IMR-90 (cell line): ENCODE results near the gene TOP3B. TPM values are rescaled to one million over a fixed set of nuclear protein-coding genes. Genes with fewer than 3 reads are reported as not detected.

Experiments used
- ATAC-seq: fragments of 200-7000 bp; cut with Tn5 transposase; 2 replicates; pipeline ENCODE4 v1.9.1; 2020; ENCODE audit warnings: low read depth, mild to moderate bottlenecking, moderate library complexity
- BruUV-seq: library from RNA; stranded (reverse); fragments of 400-500 nt; replicated peaks from 2 replicates; lab custom pipeline; 2021; lab: Mats Ljungman, UMichigan
- CTCF ChIA-PET: fragments of 300-600 bp; formaldehyde crosslinking; extraction: SDS; loops from one replicate; lab custom pipeline; 2021; ENCODE audit warnings: antibody characterized with exemption; lab: Yijun Ruan, JAX
- POLR2A ChIA-PET: fragments of 300-600 bp; sonication (Branson Sonifier 250); formaldehyde crosslinking; loops from one replicate; lab custom pipeline; 2022; ENCODE audit warnings: antibody characterized with exemption; ENCODE audit not compliant: unreplicated experiment; lab: Charles Lee
- DNase-seq: peaks from one replicate; pipeline ENCODE4 v3.0.0; 2013
- H2AFZ ChIP-seq: replicated peaks from 2 replicates; pipeline ENCODE3; 2013; ENCODE audit warnings: low read length, mild to moderate bottlenecking; ENCODE audit not compliant: poor library complexity
- H2AK5ac ChIP-seq: 2 replicates; pipeline ENCODE4 v1.6.1; 2013; ENCODE audit warnings: low read depth, low read length, inconsistent platforms
- H2AK9ac ChIP-seq: replicated peaks from 2 replicates; pipeline ENCODE3; 2013; ENCODE audit warnings: mild to moderate bottlenecking, low read depth, low read length, moderate library complexity; ENCODE audit not compliant: poor library complexity
- H2BK120ac ChIP-seq: 2 replicates; pipeline ENCODE4 v1.6.1; 2013; ENCODE audit warnings: low read depth, low read length, inconsistent platforms
- H2BK15ac ChIP-seq: 3 replicates; pipeline ENCODE4 v1.6.1; 2013; ENCODE audit warnings: low read depth, low read length, inconsistent platforms
- H2BK20ac ChIP-seq: 2 replicates; pipeline ENCODE4 v1.6.1; 2013; ENCODE audit warnings: low read depth, mild to moderate bottlenecking, inconsistent platforms, low read length, moderate library complexity
- H2BK5ac ChIP-seq: 2 replicates; pipeline ENCODE4 v1.6.1; 2013; ENCODE audit warnings: mild to moderate bottlenecking, low read depth, low read length, inconsistent platforms; ENCODE audit not compliant: poor library complexity, severe bottlenecking
- H3K14ac ChIP-seq: replicated peaks from 2 replicates; pipeline ENCODE4 v1.6.1; 2013; ENCODE audit warnings: low read depth, low read length, inconsistent platforms
- H3K18ac ChIP-seq: 2 replicates; pipeline ENCODE4 v1.6.1; 2013; ENCODE audit warnings: low read depth, low read length, control low read depth
- H3K23ac ChIP-seq: 2 replicates; pipeline ENCODE4 v1.6.1; 2013; ENCODE audit warnings: low read depth, low read length, inconsistent platforms
- H3K27ac ChIP-seq: 2 replicates; pipeline ENCODE4 v1.5.1; 2013; ENCODE audit warnings: mild to moderate bottlenecking, control low read depth, low read length; ENCODE audit not compliant: insufficient read depth
- H3K27me3 ChIP-seq: 2 replicates; pipeline ENCODE4 v1.6.1; 2013; ENCODE audit warnings: low read length; ENCODE audit not compliant: control insufficient read depth, insufficient read depth
- H3K36me3 ChIP-seq: 2 replicates; pipeline ENCODE4 v1.6.1; 2013; ENCODE audit warnings: low read length, mixed read lengths; ENCODE audit not compliant: control insufficient read depth, insufficient read depth
- H3K4ac ChIP-seq: 2 replicates; pipeline ENCODE4 v1.6.1; 2013; ENCODE audit warnings: low read depth, low read length, inconsistent platforms
- H3K4me1 ChIP-seq: 2 replicates; pipeline ENCODE4 v1.6.1; 2013; ENCODE audit warnings: low read length, mixed read lengths; ENCODE audit not compliant: control insufficient read depth, insufficient read depth
- H3K4me2 ChIP-seq: 2 replicates; pipeline ENCODE4 v1.6.1; 2013; ENCODE audit warnings: low read depth, mild to moderate bottlenecking, control low read depth, low read length, moderate library complexity
- H3K4me3 ChIP-seq: 2 replicates; pipeline ENCODE4 v1.5.1; 2013; ENCODE audit warnings: low read depth, mild to moderate bottlenecking, control low read depth, low read length, moderate library complexity; ENCODE audit not compliant: insufficient read depth
- H3K56ac ChIP-seq: 2 replicates; pipeline ENCODE4 v1.6.1; 2013; ENCODE audit warnings: low read length, inconsistent platforms; ENCODE audit not compliant: insufficient read depth; ENCODE audit errors: extremely low read depth
- H3K79me1 ChIP-seq, 2 experiments: 2 replicates each; pipeline ENCODE4 v1.6.1; 2013; ENCODE audit warnings: low read length in 2 of 2, inconsistent platforms in 1 of 2, low read depth in 1 of 2
- H3K9ac ChIP-seq: 2 replicates; pipeline ENCODE4 v1.6.1; 2013; ENCODE audit warnings: low read depth, low read length, control low read depth
- H3K9me1 ChIP-seq: 2 replicates; pipeline ENCODE4 v1.6.1; 2013; ENCODE audit warnings: low read length, inconsistent platforms; ENCODE audit not compliant: insufficient read depth
- H3K9me3 ChIP-seq: 2 replicates; pipeline ENCODE4 v1.6.1; 2013; ENCODE audit warnings: low read length; ENCODE audit not compliant: control insufficient read depth, insufficient read depth
- H4K20me1 ChIP-seq: 2 replicates; pipeline ENCODE4 v1.6.1; 2013; ENCODE audit warnings: low read length, inconsistent platforms; ENCODE audit not compliant: insufficient read depth
- H4K5ac ChIP-seq: 2 replicates; pipeline ENCODE4 v1.6.1; 2013; ENCODE audit warnings: mild to moderate bottlenecking, low read depth, low read length, control low read depth
- H4K8ac ChIP-seq, 2 experiments: 2 replicates each; pipeline ENCODE4 v1.6.1; 2013; ENCODE audit warnings: low read depth in 2 of 2, low read length in 2 of 2, control low read depth in 1 of 2, inconsistent platforms in 1 of 2
- H4K91ac ChIP-seq: 2 replicates; pipeline ENCODE4 v1.6.1; 2013; ENCODE audit warnings: low read depth, low read length, inconsistent platforms; ENCODE audit not compliant: insufficient read depth
- BHLHE40 ChIP-seq: fragments of 150-350 bp; IDR thresholded peaks from 2 replicates; pipeline ENCODE4 v1.6.1; 2016; ENCODE audit warnings: mild to moderate bottlenecking, low read depth, low read length
- CEBPB ChIP-seq: IDR thresholded peaks from 2 replicates; pipeline ENCODE4 v1.6.1; 2012; ENCODE audit warnings: low read depth, low read length, improper control_type of control experiment
- CHD1 ChIP-seq: IDR thresholded peaks from 2 replicates; pipeline ENCODE4 v1.6.1; 2012; ENCODE audit warnings: low read depth, low read length, improper control_type of control experiment
- CTCF ChIP-seq: conservative IDR thresholded peaks from 2 replicates; pipeline ENCODE4 v1.5.1; 2012; ENCODE audit warnings: mild to moderate bottlenecking, low read depth, low read length, improper control_type of control experiment
- FOS ChIP-seq: fragments of 150-350 bp; IDR thresholded peaks from 2 replicates; pipeline ENCODE4 v1.6.1; 2016; ENCODE audit warnings: low read depth, low read length
- MAFK ChIP-seq: IDR thresholded peaks from 2 replicates; pipeline ENCODE4 v1.6.1; 2012; ENCODE audit warnings: low read depth, low read length, improper control_type of control experiment
- NFE2L2 ChIP-seq: fragments of 150-350 bp; IDR thresholded peaks from 2 replicates; pipeline ENCODE4 v1.6.1; 2016; ENCODE audit warnings: low read depth, mild to moderate bottlenecking, low read length
- RCOR1 ChIP-seq: IDR thresholded peaks from 2 replicates; pipeline ENCODE4 v1.6.1; 2012; ENCODE audit warnings: mild to moderate bottlenecking, low read length, improper control_type of control experiment; ENCODE audit not compliant: insufficient replicate concordance
- RFX5 ChIP-seq: IDR thresholded peaks from 2 replicates; pipeline ENCODE4 v1.8.0; 2012; ENCODE audit warnings: low read depth, mild to moderate bottlenecking, low read length, moderate library complexity
- SMC3 ChIP-seq: fragments of 150-350 bp; IDR thresholded peaks from 2 replicates; pipeline ENCODE4 v1.6.1; 2016; ENCODE audit warnings: low read depth, mild to moderate bottlenecking, antibody characterized with exemption, low read length, moderate library complexity
- USF2 ChIP-seq: fragments of 150-350 bp; IDR thresholded peaks from 2 replicates; pipeline ENCODE4 v1.6.1; 2017; ENCODE audit warnings: mild to moderate bottlenecking, antibody characterized with exemption, low read length, low read depth
- WGBS, 2 experiments: methylation state at CpG; one replicate each; pipeline versions ENCODE4 v1.1.5 to v1.1.7; 2013; ENCODE audit warnings: missing lambda C conversion rate in 2 of 2; ENCODE audit not compliant: insufficient read length in 1 of 2; ENCODE audit errors: extremely low coverage in 2 of 2; 5-methylcytosine and 5-hydroxymethylcytosine counted together
- dilution Hi-C: fragments of 300-500 bp; cut with HindIII; formaldehyde crosslinking; loops from one replicate; pipeline ENCODE4 v1.14.3; 2018; ENCODE audit warnings: low sequenced_read_pairs; ENCODE audit not compliant: unreplicated experiment
- in situ Hi-C: fragments of 300-500 bp; cut with MboI; formaldehyde crosslinking; loops from 3 replicates; pipeline ENCODE4 v1.14.3; 2019; ENCODE audit warnings: low sequenced_read_pairs, inconsistent platforms, mixed read lengths
- intact Hi-C: fragments of 100-400 bp; cut with micrococcal nuclease; formaldehyde crosslinking; loops from 2 replicates; pipeline ENCODE4 v1.10.0; 2022
- polyA plus RNA-seq, 3 experiments: library from polyadenylated mRNA; depleted of rRNA; stranded (reverse); fragments of >200 nt; gene quantifications; 2 replicates each; pipeline ENCODE4 v1.2.3, GENCODE V29; 2012; ENCODE audit warnings: low replicate concordance in 1 of 3
- total RNA-seq: library from RNA; depleted of rRNA; stranded (reverse); fragments of >200 nt; gene quantifications from 2 replicates; pipeline ENCODE4 v1.2.3, GENCODE V29; 2012

Gene TOP3B
- total and polyA plus RNA-seq, 2 of the 4 experiments (the other 2 are of a cell fraction) = 23.0 to 23.5 TPM

GRCh38 chr22:22027955-22028354 lies 45.4 kb upstream of the TOP3B start:
- intact Hi-C loops (no loop called here), dilution Hi-C loops (no loop called here), in situ Hi-C loops (no loop called here)
- no peak overlapping the region for H2AFZ ChIP-seq
- H2BK20ac ChIP-seq = no peak overlapping the region
- H2BK120ac ChIP-seq = no peak overlapping the region
- no peak overlapping the region for H3K56ac ChIP-seq
- no peak overlapping the region for H3K14ac ChIP-seq
- DNase-seq (no peak), ATAC-seq (no peak)
- no peak overlapping the region for H3K4me3 ChIP-seq
- no peak overlapping the region for H3K18ac ChIP-seq
- no peaks in the 10 kb centered on the region for H3K79me1 ChIP-seq
- H3K27me3 ChIP-seq = no peaks in the 10 kb centered on the region; the same call in 1 of the 2 replicates
- peaks cover 3% of the 10 kb centered on the region for H3K9me1 ChIP-seq
- no CpG with 5 or more reads among the region's 3 CpGs for WGBS, 2 experiments
- H4K5ac ChIP-seq = no peak overlapping the region
- H2AK5ac ChIP-seq = no peak overlapping the region
- H3K27ac ChIP-seq = no peak overlapping the region
- no peak overlapping the region for H3K9ac ChIP-seq
- ChIA-PET CTCF (no interaction called here), POLR2A (no interaction called here)
- no peak overlapping the region for H2BK15ac ChIP-seq
- no peak overlapping the region for H4K91ac ChIP-seq
- no peaks in the 10 kb centered on the region for H3K9me3 ChIP-seq
- no peaks in the 10 kb centered on the region for H4K20me1 ChIP-seq
- no peak overlapping the region for H2AK9ac ChIP-seq
- no peak overlapping the region for H3K23ac ChIP-seq
- H3K4me2 ChIP-seq = no peak overlapping the region
- H3K4ac ChIP-seq = no peak overlapping the region
- no peaks in the 10 kb centered on the region for H3K36me3 ChIP-seq
- no peak for TF ChIP-seq BHLHE40
- no peak for TF ChIP-seq SMC3
- no peak for TF ChIP-seq CHD1
- no peak for TF ChIP-seq CEBPB
- no peak for TF ChIP-seq RFX5
- no peak for TF ChIP-seq MAFK
- no peak for TF ChIP-seq NFE2L2
- no peak for TF ChIP-seq FOS
- TF ChIP-seq USF2 = no peak
- no peak for TF ChIP-seq CTCF
- TF ChIP-seq RCOR1 = no peak
- BruUV-seq = no TSS peak
- no peak overlapping the region for H2BK5ac ChIP-seq
- no peaks in the 10 kb centered on the region; the same call in 1 of the 2 replicates for H3K4me1 ChIP-seq
- no peak overlapping the region for H4K8ac ChIP-seq
